Measurements from ENCODE around the gene UBE2D3.

Gene UBE2D3

DNA sequence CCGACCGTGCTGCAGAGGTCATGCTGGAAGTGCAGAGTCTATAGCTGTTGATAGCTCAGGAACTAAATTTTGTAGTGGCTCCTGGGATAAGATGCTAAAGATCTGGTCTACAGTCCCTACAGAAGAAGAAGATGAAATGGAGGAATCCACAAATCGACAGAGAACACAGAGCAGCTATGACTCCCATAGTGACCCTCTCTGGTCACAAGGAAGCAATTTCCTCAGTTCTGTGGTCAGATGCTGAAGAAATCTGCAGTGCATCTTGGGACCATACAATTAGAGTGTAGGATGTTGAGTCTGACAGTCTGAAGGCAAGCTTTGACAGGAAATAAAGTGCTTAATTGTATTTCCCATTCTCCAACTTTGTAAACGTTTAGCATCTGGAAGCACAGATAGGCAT, 75.4 kb downstream of the UBE2D3 start:
- DNase-seq (ENCODE audit: low read depth) = no peak
